ENCODE results near the gene GAB2.

GAB2 gene

GRCh38 chr11:78384231-78384630 is 33.4 kb downstream of the GAB2 start:
- no CpG with 5 or more reads among the region's 4 CpGs for WGBS (ENCODE audit: insufficient coverage, insufficient read length)
- Histone ChIP-seq H3K4me3 (ENCODE audit: low read length) (no peak overlapping the region), H3K27ac (ENCODE audit: low read length) (no peak overlapping the region), H3K4me1 (ENCODE audit: control insufficient read depth, insufficient read depth, low read length) (no peaks in the 10 kb centered on the region), H3K27me3 (ENCODE audit: control insufficient read depth, insufficient read depth, low read length) (no peaks in the 10 kb centered on the region), H3K36me3 (ENCODE audit: control insufficient read depth, insufficient read depth, low read length) (no peaks in the 10 kb centered on the region), H3K9me3 (ENCODE audit: control insufficient read depth, insufficient read depth, low read length) (no peaks in the 10 kb centered on the region; the same call in 1 of the 2 replicates)
- no peak for DNase-seq (ENCODE audit: low read depth, low spot score)

GRCh38 chr11:78381865-78382264 is 35.8 kb downstream of the GAB2 start:
- Histone ChIP-seq H3K27ac (ENCODE audit: low read length) (no peak overlapping the region), H3K27me3 (ENCODE audit: control insufficient read depth, insufficient read depth, low read length) (no peaks in the 10 kb centered on the region), H3K9me3 (ENCODE audit: control insufficient read depth, insufficient read depth, low read length) (no peaks in the 10 kb centered on the region), H3K4me1 (ENCODE audit: control insufficient read depth, insufficient read depth, low read length) (no peaks in the 10 kb centered on the region), H3K36me3 (ENCODE audit: control insufficient read depth, insufficient read depth, low read length) (no peaks in the 10 kb centered on the region), H3K4me3 (ENCODE audit: low read length) (no peak overlapping the region)
- DNase-seq (ENCODE audit: low read depth, low spot score) = no peak
- no CpG with 5 or more reads among the region's 4 CpGs for WGBS (ENCODE audit: insufficient coverage, insufficient read length)

GRCh38 chr11:78380615-78381051 is 37.0 kb downstream of the GAB2 start:
- no peak overlapping the region for H3K4me3 ChIP-seq (ENCODE audit: low read length)
- no peak for DNase-seq (ENCODE audit: low read depth, low spot score)
- WGBS (ENCODE audit: insufficient coverage, insufficient read length) = no CpG with 5 or more reads among the region's 5 CpGs

GRCh38 chr11:78379039-78379670 is 38.5 kb downstream of the GAB2 start:
- no peak for DNase-seq (ENCODE audit: low read depth, low spot score)
- no peaks in the 10 kb centered on the region for H3K4me1 ChIP-seq (ENCODE audit: control insufficient read depth, insufficient read depth, low read length)
- no peaks in the 10 kb centered on the region for H3K36me3 ChIP-seq (ENCODE audit: control insufficient read depth, insufficient read depth, low read length)
- no peak overlapping the region for H3K4me3 ChIP-seq (ENCODE audit: low read length)
- no peak overlapping the region for H3K27ac ChIP-seq (ENCODE audit: low read length)
- no peaks in the 10 kb centered on the region for H3K9me3 ChIP-seq (ENCODE audit: control insufficient read depth, insufficient read depth, low read length)
- no CpG with 5 or more reads among the region's 3 CpGs for WGBS (ENCODE audit: insufficient coverage, insufficient read length)
- H3K27me3 ChIP-seq (ENCODE audit: control insufficient read depth, insufficient read depth, low read length) = no peaks in the 10 kb centered on the region

More at GRCh38 chr11:78380615-78381051, 37.0 kb downstream of the GAB2 start:
- no peak overlapping the region for H3K27ac ChIP-seq (ENCODE audit: low read length)
- H3K36me3 ChIP-seq (ENCODE audit: control insufficient read depth, insufficient read depth, low read length) = no peaks in the 10 kb centered on the region
- H3K4me1 ChIP-seq (ENCODE audit: control insufficient read depth, insufficient read depth, low read length) = no peaks in the 10 kb centered on the region
- no peaks in the 10 kb centered on the region for H3K27me3 ChIP-seq (ENCODE audit: control insufficient read depth, insufficient read depth, low read length)
- no peaks in the 10 kb centered on the region for H3K9me3 ChIP-seq (ENCODE audit: control insufficient read depth, insufficient read depth, low read length)

- no peak overlapping the region for H3K4me3 ChIP-seq (ENCODE audit: low read length)
- H3K27ac ChIP-seq (ENCODE audit: low read length) = no peak overlapping the region
- DNase-seq (ENCODE audit: low read depth, low spot score) = no peak
- H3K36me3 ChIP-seq (ENCODE audit: control insufficient read depth, insufficient read depth, low read length) = no peaks in the 10 kb centered on the region
- H3K27me3 ChIP-seq (ENCODE audit: control insufficient read depth, insufficient read depth, low read length) = no peaks in the 10 kb centered on the region
- H3K4me1 ChIP-seq (ENCODE audit: control insufficient read depth, insufficient read depth, low read length) = no peaks in the 10 kb centered on the region
- WGBS (ENCODE audit: insufficient coverage, insufficient read length) = 100% methylated on average over 1 of the region's 9 CpGs
- H3K9me3 ChIP-seq (ENCODE audit: control insufficient read depth, insufficient read depth, low read length) = no peaks in the 10 kb centered on the region
Measured at GRCh38 chr11:78377625-78378418, 39.8 kb downstream of the GAB2 start.

- H3K27me3 ChIP-seq (ENCODE audit: control insufficient read depth, insufficient read depth, low read length) = no peaks in the 10 kb centered on the region
- DNase-seq (ENCODE audit: low read depth, low spot score) = no peak
- no peaks in the 10 kb centered on the region for H3K9me3 ChIP-seq (ENCODE audit: control insufficient read depth, insufficient read depth, low read length)
- H3K4me1 ChIP-seq (ENCODE audit: control insufficient read depth, insufficient read depth, low read length) = no peaks in the 10 kb centered on the region
- no CpG with 5 or more reads among the region's 3 CpGs for WGBS (ENCODE audit: insufficient coverage, insufficient read length)
- no peak overlapping the region for H3K4me3 ChIP-seq (ENCODE audit: low read length)
- H3K27ac ChIP-seq (ENCODE audit: low read length) = no peak overlapping the region
- H3K36me3 ChIP-seq (ENCODE audit: control insufficient read depth, insufficient read depth, low read length) = no peaks in the 10 kb centered on the region
Measured at GRCh38 chr11:78376858-78377257, 40.8 kb downstream of the GAB2 start.

GRCh38 chr11:78374917-78375316 is 42.7 kb downstream of the GAB2 start:
- DNase-seq (ENCODE audit: low read depth, low spot score) = no peak
- no peaks in the 10 kb centered on the region for H3K4me1 ChIP-seq (ENCODE audit: control insufficient read depth, insufficient read depth, low read length)
- H3K27me3 ChIP-seq (ENCODE audit: control insufficient read depth, insufficient read depth, low read length) = no peaks in the 10 kb centered on the region
- H3K27ac ChIP-seq (ENCODE audit: low read length) = no peak overlapping the region
- H3K9me3 ChIP-seq (ENCODE audit: control insufficient read depth, insufficient read depth, low read length) = no peaks in the 10 kb centered on the region
- no CpG with 5 or more reads among the region's 3 CpGs for WGBS (ENCODE audit: insufficient coverage, insufficient read length)
- H3K36me3 ChIP-seq (ENCODE audit: control insufficient read depth, insufficient read depth, low read length) = no peaks in the 10 kb centered on the region
- H3K4me3 ChIP-seq (ENCODE audit: low read length) = no peak overlapping the region

GRCh38 chr11:78373689-78374088 is 43.9 kb downstream of the GAB2 start:
- no peak overlapping the region for H3K27ac ChIP-seq (ENCODE audit: low read length)

GRCh38 chr11:78372114-78372768 is 45.4 kb downstream of the GAB2 start:
- Histone ChIP-seq H3K4me1 (ENCODE audit: control insufficient read depth, insufficient read depth, low read length) (no peaks in the 10 kb centered on the region), H3K9me3 (ENCODE audit: control insufficient read depth, insufficient read depth, low read length) (no peaks in the 10 kb centered on the region), H3K36me3 (ENCODE audit: control insufficient read depth, insufficient read depth, low read length) (no peaks in the 10 kb centered on the region), H3K27me3 (ENCODE audit: control insufficient read depth, insufficient read depth, low read length) (no peaks in the 10 kb centered on the region), H3K4me3 (ENCODE audit: low read length) (no peak overlapping the region), H3K27ac (ENCODE audit: low read length) (no peak overlapping the region)
- DNase-seq (ENCODE audit: low read depth, low spot score) = no peak
- 100% methylated on average over 2 of the region's 4 CpGs for WGBS (ENCODE audit: insufficient coverage, insufficient read length)

More at GRCh38 chr11:78373689-78374088, 43.9 kb downstream of the GAB2 start:
- H3K27me3 ChIP-seq (ENCODE audit: control insufficient read depth, insufficient read depth, low read length) = no peaks in the 10 kb centered on the region
- no peak for DNase-seq (ENCODE audit: low read depth, low spot score)
- no peaks in the 10 kb centered on the region for H3K36me3 ChIP-seq (ENCODE audit: control insufficient read depth, insufficient read depth, low read length)
- WGBS (ENCODE audit: insufficient coverage, insufficient read length) = no CpG with 5 or more reads among the region's 1 CpG
- H3K4me1 ChIP-seq (ENCODE audit: control insufficient read depth, insufficient read depth, low read length) = no peaks in the 10 kb centered on the region
- H3K9me3 ChIP-seq (ENCODE audit: control insufficient read depth, insufficient read depth, low read length) = no peaks in the 10 kb centered on the region
- no peak overlapping the region for H3K4me3 ChIP-seq (ENCODE audit: low read length)

- no peaks in the 10 kb centered on the region for H3K36me3 ChIP-seq (ENCODE audit: control insufficient read depth, insufficient read depth, low read length)
- no peak overlapping the region for H3K4me3 ChIP-seq (ENCODE audit: low read length)
- no peaks in the 10 kb centered on the region for H3K27me3 ChIP-seq (ENCODE audit: control insufficient read depth, insufficient read depth, low read length)
- no peak for DNase-seq (ENCODE audit: low read depth, low spot score)
- H3K4me1 ChIP-seq (ENCODE audit: control insufficient read depth, insufficient read depth, low read length) = no peaks in the 10 kb centered on the region
- no peaks in the 10 kb centered on the region for H3K9me3 ChIP-seq (ENCODE audit: control insufficient read depth, insufficient read depth, low read length)
- WGBS (ENCODE audit: insufficient coverage, insufficient read length) = no CpG with 5 or more reads among the region's 5 CpGs
- no peak overlapping the region for H3K27ac ChIP-seq (ENCODE audit: low read length)
Measured at GRCh38 chr11:78371221-78371891, 46.3 kb downstream of the GAB2 start.

All from iPS DF 6.9 (cell line).